ENCODE measurements around the gene NTN5. TPM values are rescaled to one million over a fixed set of nuclear protein-coding genes. Genes with fewer than 3 reads are reported as not detected.

NTN5 gene
- total RNA-seq, 1 experiment from 2014 or later = 0.55 TPM

GRCh38 chr19:48614436-48615230 lies 58.2 kb downstream of the NTN5 start, which contains the start of gene FAM83E:
Gene FAM83E, minus strand, starts transcription at chr19:48615076. Its CDS starts 1,704 bp downstream, at chr19:48613372.
- Mint-ChIP-seq H3K27me3 (ENCODE audit: low read depth) (no peaks in the 10 kb centered on the region; the same call in 1 of the 2 replicates), H3K4me1 (peaks cover 32 to 48% of the 10 kb centered on the region in 2 experiments), H3K27ac (peak within 1 kb of the TSS; percentile 96 to 98 (median 97)), H3K4me3 (peak within 1 kb of the TSS; percentile 42 to 68), H3K36me3 (ENCODE audit: insufficient read depth in 1 of 3, low read depth in 3 of 3) (peaks cover 36 to 56% (median 50%) of the 10 kb centered on the region in 3 experiments), H3K9me3 (no peaks in the 10 kb centered on the region; a peak in 1 of 5 replicates)
- H3K9me3 ChIP-seq (ENCODE audit: control insufficient read depth, low read depth, low read length) = no peaks in the 10 kb centered on the region
- no peak within 1 kb of the TSS for H3K56ac ChIP-seq (ENCODE audit: insufficient read length, low read depth, low read length)
- no peaks in the 10 kb centered on the region for H3K27me3 ChIP-seq (ENCODE audit: insufficient read depth, low read length)
- H3K23me2 ChIP-seq (ENCODE audit: insufficient read length, low read depth, low read length, poor library complexity, severe bottlenecking) = peaks cover 8% of the 10 kb centered on the region
- H3K27ac ChIP-seq (ENCODE audit: insufficient read length, low read depth, low read length) = peak within 1 kb of the TSS; percentile 47
- no peak within 1 kb of the TSS for H2BK20ac ChIP-seq (ENCODE audit: low read depth, low read length, poor library complexity, severe bottlenecking)
- H3K4me1 ChIP-seq (ENCODE audit: insufficient read depth, low read length) = peaks cover 3% of the 10 kb centered on the region; the same call in 1 of the 2 replicates
- H3K9ac ChIP-seq (ENCODE audit: extremely low read depth, insufficient read length, low read length) = peak within 1 kb of the TSS; percentile 5
- no peak within 1 kb of the TSS for H3K4ac ChIP-seq (ENCODE audit: low read depth, low read length)
- no peak within 1 kb of the TSS for H4K8ac ChIP-seq (replicated peaks; ENCODE audit: insufficient read length, low read depth, low read length)
- H3T11ph ChIP-seq (ENCODE audit: low read length) = no peak within 1 kb of the TSS
- no peak within 1 kb of the TSS for H2BK120ac ChIP-seq (ENCODE audit: low read depth, low read length, poor library complexity, severe bottlenecking)
- H3K4me2 ChIP-seq (ENCODE audit: insufficient read depth, insufficient read length, low read length) = peak within 1 kb of the TSS; percentile 21
- peaks cover 18% of the 10 kb centered on the region for H3K79me2 ChIP-seq (ENCODE audit: insufficient read depth, low read length)
- peak within 1 kb of the TSS; percentile 19 for H3K18ac ChIP-seq (ENCODE audit: insufficient read length, low read depth, low read length)
- peak; percentile 94 for DNase-seq
- H2AK5ac ChIP-seq (ENCODE audit: insufficient read length, low read length) = no peak within 1 kb of the TSS
- H4K5ac ChIP-seq (ENCODE audit: insufficient read length, low read depth, low read length) = no peak within 1 kb of the TSS
- no peak for TF ChIP-seq CTCF (conservative IDR thresholded peaks at IDR 0.05)
- no peak within 1 kb of the TSS for H2AFZ ChIP-seq (ENCODE audit: low read length)
- H2BK5ac ChIP-seq (ENCODE audit: insufficient read length, low read length) = no peak within 1 kb of the TSS
- H4K20me1 ChIP-seq (ENCODE audit: control insufficient read depth, insufficient read depth, insufficient read length) = no peaks in the 10 kb centered on the region
- H2BK15ac ChIP-seq (ENCODE audit: low read depth, low read length) = no peak within 1 kb of the TSS
- H2BK12ac ChIP-seq (ENCODE audit: insufficient read length, low read depth, low read length) = no peak within 1 kb of the TSS
- H3K14ac ChIP-seq (ENCODE audit: insufficient read depth, low read length) = peak within 1 kb of the TSS; percentile 44
- peaks cover 4% of the 10 kb centered on the region for H3K79me1 ChIP-seq (ENCODE audit: insufficient read depth, low read depth, low read length, poor library complexity, severe bottlenecking)
- WGBS (ENCODE audit: extremely low coverage, insufficient read length, low lambda C conversion rate) = no CpG with 5 or more reads among the region's 31 CpGs
- H4K91ac ChIP-seq (ENCODE audit: insufficient read length, low read depth, low read length) = no peak within 1 kb of the TSS
- H3K23ac ChIP-seq (ENCODE audit: insufficient read length, low read depth, low read length) = no peak within 1 kb of the TSS
